Aorta (tissue), 5 donors: Measurements from ENCODE around the gene TEX13B. TPM values are rescaled to one million over a fixed set of nuclear protein-coding genes. Genes with fewer than 3 reads are reported as not detected.
A peak's percentile ranks its signal among the peaks of the same experiment; 100 is the strongest.

Source experiments
- ATAC-seq: fragments of 200-7000 bp; cut with Tn5 transposase; one replicate; pipeline ENCODE4 v1.9.1; 2022; ENCODE audit warnings: moderate library complexity; ENCODE audit not compliant: low FRiP score
- DNase-seq, 2 donors: peaks; one replicate each; pipeline ENCODE4 v3.0.0-alpha.2; 2020
- H3K27ac ChIP-seq, 2 donors: one replicate each; pipeline ENCODE4 v1.5.1; 2013; ENCODE audit warnings: low read length in 2 of 2, mild to moderate bottlenecking in 2 of 2, moderate library complexity in 2 of 2, control low read depth in 1 of 2, inconsistent platforms in 1 of 2, low read depth in 1 of 2
- H3K27me3 ChIP-seq, 2 donors: one replicate each; pipeline ENCODE4 v1.6.1; 2013; ENCODE audit warnings: control low read depth in 1 of 2, low read length in 1 of 2, mild to moderate bottlenecking in 1 of 2, moderate library complexity in 1 of 2; ENCODE audit not compliant: insufficient read depth in 2 of 2, control insufficient read depth in 1 of 2
- H3K36me3 ChIP-seq, 2 donors: one replicate each; pipeline ENCODE4 v1.6.1; 2013; ENCODE audit warnings: control low read depth in 1 of 2, low read length in 1 of 2, mild to moderate bottlenecking in 1 of 2; ENCODE audit not compliant: insufficient read depth in 2 of 2, control insufficient read depth in 1 of 2
- H3K4me1 ChIP-seq, 2 donors: one replicate each; pipeline ENCODE4 v1.6.1; 2013; ENCODE audit warnings: low read length in 2 of 2, control low read depth in 1 of 2, mild to moderate bottlenecking in 1 of 2, moderate library complexity in 1 of 2; ENCODE audit not compliant: insufficient read depth in 2 of 2, control insufficient read depth in 1 of 2
- H3K4me3 ChIP-seq, 2 donors: one replicate each; pipeline ENCODE4 v1.5.1; 2013; ENCODE audit warnings: low read length in 2 of 2, control low read depth in 1 of 2, mild to moderate bottlenecking in 1 of 2
- H3K9me3 ChIP-seq: one replicate; pipeline ENCODE4 v1.6.1; 2013; ENCODE audit warnings: mild to moderate bottlenecking, low read length; ENCODE audit not compliant: control insufficient read depth
- WGBS, 2 donors: extraction: QIAGEN DNeasy Blood & Tissue Kit; methylation state at CpG; one replicate each; pipeline ENCODE4 v1.1.7; 2013; 5-methylcytosine and 5-hydroxymethylcytosine counted together
- intact Hi-C, 2 donors: fragments of 100-400 bp; cut with DNase I; formaldehyde crosslinking; loops; one replicate each; pipeline versions ENCODE4 v1.14.2 to v1.15.0; 2022
- polyA plus RNA-seq, 2 donors: library from polyadenylated mRNA; stranded (reverse); fragments of 200-250 nt; gene quantifications; one replicate each; pipeline ENCODE4 v1.2.3, GENCODE V29; 2013
- total RNA-seq, 2 donors: library from RNA; stranded (reverse); fragmentation: NEBNext Ultra II Directional; extraction: Animal tissue kit (Norgen Biotek cat#: 25700); gene quantifications; one replicate each; pipeline ENCODE4 v1.2.1, GENCODE V29; 2021
- donor health status: healthy with polysubstance abuse.
- donor health status: Bipolar disorder and iron deficiency.
- donor health status: DM: no; HTN: no; CAD: no.
- donor health status: DM: no; HTN: no; CAD: no.
- donor health status: DM: yes; HTN: yes; CAD: no.

TEX13B gene
- total and polyA plus RNA-seq, 4 donors: not detected

- Histone ChIP-seq H3K27me3 (no peaks in the 10 kb centered on the region), H3K4me1 (no peaks in the 10 kb centered on the region), H3K9me3 (no peaks in the 10 kb centered on the region), H3K4me3 (no peak overlapping the region), H3K36me3 (no peaks in the 10 kb centered on the region), H3K27ac (no peak overlapping the region)
- ATAC-seq (peak; percentile 15), DNase-seq (no peak)
- WGBS, 2 donors: 72 to 82% methylated on average over 4 of the region's 4 CpGs
- intact Hi-C loops: no loop called here
Measured at GRCh38 chrX:108018656-108019381, 36.6 kb upstream of the TEX13B start.

GRCh38 chrX:108001218-108001814, 19.1 kb upstream of the TEX13B start:
- Histone ChIP-seq H3K9me3 (peaks cover 3% of the 10 kb centered on the region), H3K4me3 (no peak overlapping the region), H3K27ac (no peak overlapping the region), H3K27me3 (no peaks in the 10 kb centered on the region), H3K36me3 (no peaks in the 10 kb centered on the region), H3K4me1 (no peaks in the 10 kb centered on the region)
- DNase-seq: no peak
- intact Hi-C loops: no loop called here
- 29 to 41% methylated on average over 11 of the region's 11 CpGs for WGBS, 2 donors
- no peak for ATAC-seq

- DNase-seq (no peak), ATAC-seq (no peak)
- no peaks in the 10 kb centered on the region for H3K4me1 ChIP-seq
- H3K4me3 ChIP-seq: no peak overlapping the region
- H3K36me3 ChIP-seq: no peaks in the 10 kb centered on the region
- 65 to 78% methylated on average over 2 of the region's 2 CpGs for WGBS, 2 donors
- intact Hi-C loops: no loop called here
- H3K27me3 ChIP-seq: no peaks in the 10 kb centered on the region
- H3K27ac ChIP-seq: no peak overlapping the region
- H3K9me3 ChIP-seq: peaks cover 3% of the 10 kb centered on the region
Measured at GRCh38 chrX:108000751-108001150, 18.6 kb upstream of the TEX13B start.

GRCh38 chrX:107996124-107996523, 14.0 kb upstream of the TEX13B start:
- WGBS, 2 donors: 65 to 79% methylated on average over 6 of the region's 6 CpGs
- no peak overlapping the region for H3K27ac ChIP-seq
- H3K9me3 ChIP-seq: peaks cover 2% of the 10 kb centered on the region

GRCh38 chrX:107985033-107985432, 2.9 kb upstream of the TEX13B start:
- Histone ChIP-seq H3K4me1 (no peaks in the 10 kb centered on the region), H3K36me3 (no peaks in the 10 kb centered on the region), H3K9me3 (no peaks in the 10 kb centered on the region), H3K27me3 (no peaks in the 10 kb centered on the region), H3K4me3 (no peak overlapping the region), H3K27ac (no peak overlapping the region)
- 53 to 56% methylated on average over 2 of the region's 2 CpGs for WGBS, 2 donors
- DNase-seq (no peak), ATAC-seq (no peak)
- intact Hi-C loops: no loop called here

More at GRCh38 chrX:107996124-107996523, 14.0 kb upstream of the TEX13B start:
- intact Hi-C loops: no loop called here
- Histone ChIP-seq H3K27me3 (no peaks in the 10 kb centered on the region), H3K4me3 (no peak overlapping the region), H3K4me1 (no peaks in the 10 kb centered on the region), H3K36me3 (no peaks in the 10 kb centered on the region)
- ATAC-seq: no peak
- DNase-seq: no peak

- intact Hi-C loops: no loop called here
- H3K27me3 ChIP-seq: no peaks in the 10 kb centered on the region
- DNase-seq (no peak), ATAC-seq (no peak)
- H3K27ac ChIP-seq: no peak overlapping the region
- H3K4me3 ChIP-seq: no peak overlapping the region
- H3K9me3 ChIP-seq: no peaks in the 10 kb centered on the region
- no peaks in the 10 kb centered on the region for H3K4me1 ChIP-seq
- H3K36me3 ChIP-seq: no peaks in the 10 kb centered on the region
Measured at GRCh38 chrX:107979534-107979933, 2.6 kb downstream of the TEX13B start.

GRCh38 chrX:107978707-107979307, 3.4 kb downstream of the TEX13B start:
- WGBS, 2 donors: 46 to 47% methylated on average over 3 of the region's 3 CpGs
- H3K27me3 ChIP-seq: no peaks in the 10 kb centered on the region
- intact Hi-C loops: no loop called here
- no peaks in the 10 kb centered on the region for H3K9me3 ChIP-seq
- ATAC-seq: no peak
- no peak for DNase-seq
- no peaks in the 10 kb centered on the region for H3K4me1 ChIP-seq
- no peak overlapping the region for H3K4me3 ChIP-seq
- no peak overlapping the region for H3K27ac ChIP-seq
- no peaks in the 10 kb centered on the region for H3K36me3 ChIP-seq

- no peaks in the 10 kb centered on the region for H3K4me1 ChIP-seq
- no peak overlapping the region for H3K27ac ChIP-seq
- DNase-seq (no peak), ATAC-seq (no peak)
- H3K4me3 ChIP-seq: no peak overlapping the region
- H3K9me3 ChIP-seq: no peaks in the 10 kb centered on the region
- intact Hi-C loops: no loop called here
- H3K36me3 ChIP-seq: no peaks in the 10 kb centered on the region
- WGBS, 2 donors: 69 to 72% methylated on average over 4 of the region's 4 CpGs
- no peaks in the 10 kb centered on the region for H3K27me3 ChIP-seq
Measured at GRCh38 chrX:107978071-107978470, 4.1 kb downstream of the TEX13B start.

GRCh38 chrX:107971636-107972035, 10.5 kb downstream of the TEX13B start:
- H3K27ac ChIP-seq: no peak overlapping the region
- no peak overlapping the region for H3K4me3 ChIP-seq
- H3K9me3 ChIP-seq: no peaks in the 10 kb centered on the region
- 54 to 65% methylated on average over 3 of the region's 3 CpGs for WGBS, 2 donors
- ATAC-seq (no peak), DNase-seq (no peak)
- no peaks in the 10 kb centered on the region for H3K36me3 ChIP-seq
- H3K27me3 ChIP-seq: no peaks in the 10 kb centered on the region
- intact Hi-C loops: no loop called here
- H3K4me1 ChIP-seq: no peaks in the 10 kb centered on the region
